ENCODE data around the gene RMI2. TPM values are rescaled to one million over a fixed set of nuclear protein-coding genes. Genes with fewer than 3 reads are reported as not detected.
A peak's percentile ranks its signal among the peaks of the same experiment; 100 is the strongest.

The RMI2 gene
- total RNA-seq, 2 experiments from 2014 or later = 1.3 to 1.5 TPM

GRCh38 chr16:11392041-11392581 is 46.9 kb downstream of the RMI2 start:
- POLR2A ChIA-PET = no interaction called here
- H3K27ac ChIP-seq (ENCODE audit: low read depth in 1 of 2, low read length in 2 of 2) = no peak overlapping the region
- ATAC-seq (ENCODE audit: poor library complexity) = no peak
- no peaks in the 10 kb centered on the region for H3K27me3 Mint-ChIP-seq
- H3K27me3 ChIP-seq (ENCODE audit: control insufficient read depth in 1 of 2, insufficient read depth in 2 of 2, low read length in 2 of 2) = no peaks in the 10 kb centered on the region
- no peak overlapping the region for H3K4me3 Mint-ChIP-seq
- H3K36me3 ChIP-seq (ENCODE audit: insufficient read depth, low read length) = no peaks in the 10 kb centered on the region
- peak in 1 of 14 experiments; percentile 10 for DNase-seq
- peaks cover 6% of the 10 kb centered on the region for H3K4me1 ChIP-seq (ENCODE audit: insufficient read depth, low read length)
- H3K9me3 ChIP-seq (ENCODE audit: control insufficient read depth in 1 of 2, insufficient read depth in 1 of 2, low read length in 2 of 2) = no peaks in the 10 kb centered on the region
- CTCF ChIA-PET = no interaction called here
- H3K27ac Mint-ChIP-seq = no peak overlapping the region
- H3K9me3 Mint-ChIP-seq = no peaks in the 10 kb centered on the region
- H3K36me3 Mint-ChIP-seq (ENCODE audit: low read depth) = no peaks in the 10 kb centered on the region
- no peaks in the 10 kb centered on the region for H3K4me1 Mint-ChIP-seq (ENCODE audit: low read depth)
- intact Hi-C loops (cut with DNase I, micrococcal nuclease) = no loop called here
- TF ChIP-seq CTCF (IDR thresholded peaks at IDR 0.05) = no peak
- H3K4me3 ChIP-seq (ENCODE audit: low read length) = no peak overlapping the region

GRCh38 chr16:11393366-11393765 is 48.1 kb downstream of the RMI2 start:
- POLR2A ChIA-PET = no interaction called here
- TF ChIP-seq CTCF (IDR thresholded peaks at IDR 0.05) = no peak
- CTCF ChIA-PET = no interaction called here

GRCh38 chr16:11393861-11394592 is 48.8 kb downstream of the RMI2 start:
- H3K36me3 Mint-ChIP-seq (ENCODE audit: low read depth) = no peaks in the 10 kb centered on the region
- Histone ChIP-seq H3K27me3 (ENCODE audit: control insufficient read depth in 1 of 2, insufficient read depth in 2 of 2, low read length in 2 of 2) (no peaks in the 10 kb centered on the region), H3K9me3 (ENCODE audit: control insufficient read depth in 1 of 2, insufficient read depth in 1 of 2, low read length in 2 of 2) (no peaks in the 10 kb centered on the region), H3K4me3 (ENCODE audit: low read length) (no peak overlapping the region), H3K36me3 (ENCODE audit: insufficient read depth, low read length) (no peaks in the 10 kb centered on the region), H3K27ac (ENCODE audit: low read depth in 1 of 2, low read length in 2 of 2) (no peak overlapping the region), H3K4me1 (ENCODE audit: insufficient read depth, low read length) (peaks cover 6% of the 10 kb centered on the region)
- H3K9me3 Mint-ChIP-seq = no peaks in the 10 kb centered on the region
- no peak for TF ChIP-seq CTCF (IDR thresholded peaks at IDR 0.05)
- ChIA-PET CTCF (no interaction called here), POLR2A (no interaction called here)
- ATAC-seq (ENCODE audit: poor library complexity) (no peak), DNase-seq (no peak)
- H3K27me3 Mint-ChIP-seq = no peaks in the 10 kb centered on the region
- H3K4me3 Mint-ChIP-seq = no peak overlapping the region
- no peaks in the 10 kb centered on the region for H3K4me1 Mint-ChIP-seq (ENCODE audit: low read depth)
- intact Hi-C loops (cut with DNase I, micrococcal nuclease) = no loop called here
- H3K27ac Mint-ChIP-seq = no peak overlapping the region

More at GRCh38 chr16:11393366-11393765, 48.1 kb downstream of the RMI2 start:
- H3K4me1 Mint-ChIP-seq (ENCODE audit: low read depth) = no peaks in the 10 kb centered on the region
- no peak overlapping the region for H3K27ac Mint-ChIP-seq
- no peaks in the 10 kb centered on the region for H3K27me3 Mint-ChIP-seq
- no peak overlapping the region for H3K4me3 Mint-ChIP-seq
- ATAC-seq (ENCODE audit: poor library complexity) (no peak), DNase-seq (no peak)
- Histone ChIP-seq H3K4me3 (ENCODE audit: low read length) (no peak overlapping the region), H3K4me1 (ENCODE audit: insufficient read depth, low read length) (peaks cover 6% of the 10 kb centered on the region), H3K27ac (ENCODE audit: low read depth in 1 of 2, low read length in 2 of 2) (no peak overlapping the region), H3K27me3 (ENCODE audit: control insufficient read depth in 1 of 2, insufficient read depth in 2 of 2, low read length in 2 of 2) (no peaks in the 10 kb centered on the region), H3K9me3 (ENCODE audit: control insufficient read depth in 1 of 2, insufficient read depth in 1 of 2, low read length in 2 of 2) (no peaks in the 10 kb centered on the region), H3K36me3 (ENCODE audit: insufficient read depth, low read length) (no peaks in the 10 kb centered on the region)
- intact Hi-C loops (cut with DNase I, micrococcal nuclease) = no loop called here
- no peaks in the 10 kb centered on the region for H3K36me3 Mint-ChIP-seq (ENCODE audit: low read depth)
- H3K9me3 Mint-ChIP-seq = no peaks in the 10 kb centered on the region

Data from CD4-positive, alpha-beta T cell (primary cell).